Transverse colon (tissue), 4 donors: ENCODE data around the gene SYCP2.

Source experiments
- CTCF ChIP-seq, 5 experiments: fragments of 200-600 bp in 3 of 5; fragments of 450-650 bp in 2 of 5; sonication (generic) in 3 of 5; IDR thresholded peaks; 1 replicate in 2 of 5; 2 replicates in 3 of 5; pipeline ENCODE4 v1.5.1; 2016 to 2017; ENCODE audit warnings: antibody characterized with exemption in 5 of 5, inconsistent platforms in 3 of 5, mild to moderate bottlenecking in 2 of 5, moderate library complexity in 1 of 5
- EP300 ChIP-seq: sonication (generic); formaldehyde crosslinking; IDR thresholded peaks from one replicate; pipeline ENCODE4 v1.6.1; 2017; ENCODE audit warnings: antibody characterized with exemption, low read depth
- POLR2A ChIP-seq: fragments of 450-650 bp; IDR thresholded peaks from one replicate; pipeline ENCODE4 v1.6.1; 2016; ENCODE audit warnings: antibody characterized with exemption, mild to moderate bottlenecking, moderate library complexity
- POLR2AphosphoS5 ChIP-seq, 3 donors: sonication (generic); formaldehyde crosslinking; IDR thresholded peaks; one replicate each; pipeline ENCODE4 v1.6.1; 2016; ENCODE audit warnings: antibody characterized with exemption in 3 of 3

GRCh38 chr20:59948828-59949720, 15.6 kb upstream of the SYCP2 start:
- TF ChIP-seq POLR2A (no peak), POLR2AphosphoS5 (IDR thresholded peaks at IDR 0.05) (no peak), CTCF (IDR thresholded peaks at IDR 0.05) (peak; percentile 45 to 63 (median 57)), EP300 (no peak)
